MCF 10A (cell line): ENCODE data around the gene CDK5RAP1. TPM values are rescaled to one million over a fixed set of nuclear protein-coding genes. Genes with fewer than 3 reads are reported as not detected.

Experiments
- BruUV-seq: library from RNA; stranded (reverse); fragments of 400-500 nt; replicated peaks from 2 replicates; lab custom pipeline; 2021; lab: Mats Ljungman, UMichigan
- CTCF ChIA-PET: fragments of 300-600 bp; sonication (Branson Sonifier 250); formaldehyde crosslinking; extraction: SDS; loops from one replicate; lab custom pipeline; 2021; ENCODE audit warnings: antibody characterized with exemption, inconsistent platforms; lab: Yijun Ruan, JAX
- POLR2A ChIA-PET: fragments of 300-600, 350-650 bp; sonication (Branson Sonifier 250); formaldehyde crosslinking; extraction: SDS; loops from one replicate; lab custom pipeline; 2020; ENCODE audit warnings: antibody characterized with exemption, inconsistent platforms; lab: Yijun Ruan, JAX
- DNase-seq: peaks from one replicate; pipeline ENCODE4 v3.0.0-alpha.2; 2018; ENCODE audit not compliant: unreplicated experiment
- H3K27ac Mint-ChIP-seq: one replicate; pipeline ENCODE4 v1.8.0; 2022; ENCODE audit warnings: mild to moderate bottlenecking, low read depth, mixed read lengths; ENCODE audit not compliant: unreplicated experiment
- H3K27me3 Mint-ChIP-seq: one replicate; pipeline ENCODE4 v1.8.0; 2022; ENCODE audit warnings: mixed read lengths; ENCODE audit not compliant: insufficient read depth, unreplicated experiment
- H3K36me3 Mint-ChIP-seq: one replicate; pipeline ENCODE4 v1.8.0; 2022; ENCODE audit warnings: mild to moderate bottlenecking, moderate library complexity, mixed read lengths; ENCODE audit not compliant: insufficient read depth, unreplicated experiment
- H3K4me1 Mint-ChIP-seq: one replicate; pipeline ENCODE4 v1.8.0; 2022; ENCODE audit warnings: mixed read lengths; ENCODE audit not compliant: insufficient read depth, unreplicated experiment
- H3K4me3 Mint-ChIP-seq: one replicate; pipeline ENCODE4 v1.8.0; 2022; ENCODE audit warnings: mild to moderate bottlenecking, moderate library complexity, mixed read lengths; ENCODE audit not compliant: unreplicated experiment
- H3K9me3 Mint-ChIP-seq: one replicate; pipeline ENCODE4 v1.8.0; 2022; ENCODE audit warnings: mixed read lengths; ENCODE audit not compliant: unreplicated experiment
- CTCF ChIP-seq: fragments of 200-600 bp; IDR thresholded peaks from one replicate; pipeline ENCODE4 v1.8.0; 2022; ENCODE audit warnings: antibody characterized with exemption, mild to moderate bottlenecking; ENCODE audit not compliant: unreplicated experiment
- intact Hi-C: fragments of 100-400 bp; cut with micrococcal nuclease; formaldehyde crosslinking; loops from 2 replicates; pipeline ENCODE4 v1.14.1; 2022
- total RNA-seq: library from RNA; stranded (reverse); gene quantifications from 2 replicates; pipeline ENCODE4 v1.2.3, GENCODE V29; 2022

The CDK5RAP1 gene
- total RNA-seq, 1 experiment from 2014 or later = 41.0 TPM

- no peak for DNase-seq
- no peak overlapping the region for H3K4me3 Mint-ChIP-seq
- H3K36me3 Mint-ChIP-seq = peaks cover 75% of the 10 kb centered on the region
- no peaks in the 10 kb centered on the region for H3K9me3 Mint-ChIP-seq
- H3K4me1 Mint-ChIP-seq = no peaks in the 10 kb centered on the region
- no peak overlapping the region for H3K27ac Mint-ChIP-seq
- BruUV-seq = no TSS peak
- ChIA-PET POLR2A (no interaction called here), CTCF (interaction anchor here (0.5 kb wide), 1 partner anchor 54 kb away, joined by 3 read pairs; no protein-coding TSS in a partner anchor)
- intact Hi-C loops = no loop called here
- no peaks in the 10 kb centered on the region for H3K27me3 Mint-ChIP-seq
- no peak for TF ChIP-seq CTCF
These were observed 41.7 kb downstream of the CDK5RAP1 start for GRCh38 chr20:33359399-33360261.

GRCh38 chr20:33353013-33353402 is 48.3 kb downstream of the CDK5RAP1 start:
- no TSS peak for BruUV-seq
- no peaks in the 10 kb centered on the region for H3K27me3 Mint-ChIP-seq
- H3K27ac Mint-ChIP-seq = no peak overlapping the region
- no peak for DNase-seq
- no peaks in the 10 kb centered on the region for H3K9me3 Mint-ChIP-seq
- H3K4me1 Mint-ChIP-seq = no peaks in the 10 kb centered on the region
- H3K4me3 Mint-ChIP-seq = no peak overlapping the region
- ChIA-PET POLR2A (no interaction called here), CTCF (no interaction called here)
- peaks cover 58% of the 10 kb centered on the region for H3K36me3 Mint-ChIP-seq
- intact Hi-C loops = no loop called here
- no peak for TF ChIP-seq CTCF

GRCh38 chr20:33352258-33353012 is 48.9 kb downstream of the CDK5RAP1 start:
- Mint-ChIP-seq H3K4me3 (no peak overlapping the region), H3K9me3 (no peaks in the 10 kb centered on the region), H3K36me3 (peaks cover 52% of the 10 kb centered on the region), H3K27me3 (no peaks in the 10 kb centered on the region), H3K27ac (no peak overlapping the region), H3K4me1 (no peaks in the 10 kb centered on the region)
- no peak for TF ChIP-seq CTCF
- BruUV-seq = no TSS peak
- no peak for DNase-seq
- POLR2A ChIA-PET = no interaction called here
- intact Hi-C loops = no loop called here
- CTCF ChIA-PET = no interaction called here

- Mint-ChIP-seq H3K27me3 (no peaks in the 10 kb centered on the region), H3K4me3 (no peak overlapping the region), H3K36me3 (peaks cover 45% of the 10 kb centered on the region), H3K4me1 (no peaks in the 10 kb centered on the region), H3K9me3 (no peaks in the 10 kb centered on the region), H3K27ac (no peak overlapping the region)
- no peak for TF ChIP-seq CTCF
- intact Hi-C loops = no loop called here
- no peak for DNase-seq
- CTCF ChIA-PET = no interaction called here
- POLR2A ChIA-PET = no interaction called here
- BruUV-seq = no TSS peak
These were observed 49.6 kb downstream of the CDK5RAP1 start for GRCh38 chr20:33351696-33352095.
